HCT116 (cell line): ENCODE data around the gene ANTKMT. TPM values are rescaled to one million over a fixed set of nuclear protein-coding genes. Genes with fewer than 3 reads are reported as not detected.
"Not testable (repeated sequence)": the region's sequence is repeated elsewhere in the genome, so short reads cannot be mapped to it uniquely, and the experiment has no call there.

ENCODE experiments used
- ATAC-seq: fragments of 200-7000 bp; cut with Tn5 transposase; 2 replicates; pipeline ENCODE4 v1.9.1; 2020; ENCODE audit warnings: mild to moderate bottlenecking, moderate library complexity
- BruUV-seq: library from RNA; stranded (reverse); fragments of 400-500 nt; replicated peaks from 2 replicates; lab custom pipeline; 2021; lab: Mats Ljungman, UMichigan
- CTCF ChIA-PET: fragments of 300-600 bp; sonication (Branson Sonifier 250); formaldehyde crosslinking; loops from one replicate; lab custom pipeline; 2021; ENCODE audit warnings: antibody characterized with exemption; lab: Charles Lee
- POLR2A ChIA-PET: fragments of 300-600, 350-600 bp; sonication (Branson Sonifier 250); formaldehyde crosslinking; loops from one replicate; lab custom pipeline; 2021; ENCODE audit warnings: antibody characterized with exemption; lab: Charles Lee
- RAD21 ChIA-PET, 2 experiments: fragments of 300-600 bp; sonication (Branson Sonifier 250); formaldehyde crosslinking; loops; one replicate each; lab custom pipeline; 2023; ENCODE audit warnings: low total read pairs in 2 of 2; ENCODE audit not compliant: uncharacterized antibody in 2 of 2, unreplicated experiment in 2 of 2, low non-redundant PET in 1 of 2; lab: Charles Lee
- DNase-seq: peaks from one replicate; pipeline ENCODE4 v3.0.0-alpha.2; 2010; ENCODE audit warnings: low read depth, low spot score
- H2AFZ ChIP-seq: fragments of 200-600 bp; shearing (Covaris generic), sonication (generic); 2 replicates; pipeline ENCODE4 v1.6.1; 2017; ENCODE audit warnings: low read depth, mixed run types, mixed read lengths, antibody characterized with exemption, low read length; ENCODE audit not compliant: poor library complexity, severe bottlenecking
- H3K27ac ChIP-seq: 2 replicates; pipeline ENCODE4 v1.5.1; 2012; ENCODE audit warnings: low read depth, low read length
- H3K27me3 ChIP-seq: fragments of 200-600 bp; sonication (generic); 2 replicates; pipeline ENCODE4 v1.6.1; 2016; ENCODE audit warnings: mixed run types, low read length, mixed read lengths; ENCODE audit not compliant: insufficient read depth
- H3K36me3 ChIP-seq, 2 experiments: fragments of 200-500 bp in 1 of 2; fragments of 200-600 bp in 1 of 2; sonication (Bioruptor generic) in 1 of 2; sonication (generic) in 1 of 2; 2 replicates each; pipeline versions ENCODE4 v1.5.1 to v1.6.1; 2014 to 2016; ENCODE audit warnings: low read length in 2 of 2, inconsistent platforms in 1 of 2, mixed read lengths in 1 of 2, mixed run types in 1 of 2; ENCODE audit not compliant: insufficient read depth in 2 of 2, control insufficient read depth in 1 of 2
- H3K4me1 ChIP-seq, 2 experiments: fragments of 200-600 bp in 1 of 2; sonication (generic) in 1 of 2; 2 replicates each; pipeline versions ENCODE4 v1.5.1 to v1.6.1; 2012 to 2017; ENCODE audit warnings: low read length in 2 of 2, inconsistent platforms in 1 of 2, mild to moderate bottlenecking in 1 of 2, mixed read lengths in 1 of 2, mixed run types in 1 of 2, moderate library complexity in 1 of 2; ENCODE audit not compliant: insufficient read depth in 2 of 2, control insufficient read depth in 1 of 2
- H3K4me2 ChIP-seq: fragments of 200-600 bp; sonication (generic); 2 replicates; pipeline ENCODE4 v1.6.1; 2017; ENCODE audit warnings: mixed run types, low read length, mixed read lengths
- H3K4me3 ChIP-seq, 2 experiments: fragments of 200-600 bp in 1 of 2; sonication (generic) in 1 of 2; replicated peaks in 1 of 2; 2 replicates each; pipeline ENCODE4 v1.5.1; 2011 to 2016; ENCODE audit warnings: low read length in 2 of 2, control low read depth in 1 of 2, low read depth in 1 of 2, mild to moderate bottlenecking in 1 of 2, mixed read lengths in 1 of 2, mixed run types in 1 of 2
- H3K79me2 ChIP-seq: fragments of 200-600 bp; sonication (generic); 2 replicates; pipeline ENCODE4 v1.6.1; 2017; ENCODE audit warnings: mild to moderate bottlenecking, mixed run types, low read length, moderate library complexity, mixed read lengths; ENCODE audit not compliant: insufficient read depth
- H3K9ac ChIP-seq: fragments of 200-600 bp; sonication (generic); 2 replicates; pipeline ENCODE4 v1.6.1; 2016; ENCODE audit warnings: low read length, mixed read lengths
- H3K9me2 ChIP-seq: fragments of 200-600 bp; sonication (generic), shearing (Covaris generic); 2 replicates; pipeline ENCODE4 v1.6.1; 2017; ENCODE audit warnings: mixed run types, mild to moderate bottlenecking, moderate library complexity; ENCODE audit not compliant: insufficient read depth
- H3K9me3 ChIP-seq, 2 experiments: fragments of 200-500 bp in 1 of 2; fragments of 200-600 bp in 1 of 2; sonication (Bioruptor generic) in 1 of 2; sonication (generic) in 1 of 2; 2 replicates each; pipeline ENCODE4 v1.6.1; 2014 to 2017; ENCODE audit warnings: low read length in 2 of 2, mixed read lengths in 2 of 2, inconsistent platforms in 1 of 2, low read depth in 1 of 2, mild to moderate bottlenecking in 1 of 2, mixed run types in 1 of 2, moderate library complexity in 1 of 2; ENCODE audit not compliant: control insufficient read depth in 1 of 2, insufficient read depth in 1 of 2
- H4K20me1 ChIP-seq: fragments of 200-600 bp; sonication (generic), shearing (Covaris generic); 2 replicates; pipeline ENCODE4 v1.6.1; 2017; ENCODE audit warnings: mixed run types, mild to moderate bottlenecking, moderate library complexity; ENCODE audit not compliant: insufficient read depth
- EZH2phosphoT487 ChIP-seq: fragments of 200-600 bp; IDR thresholded peaks from 2 replicates; pipeline ENCODE4 v1.6.1; 2018; ENCODE audit warnings: antibody characterized with exemption, borderline replicate concordance
- POLR2AphosphoS5 ChIP-seq: IDR thresholded peaks from 2 replicates; pipeline ENCODE4 v1.6.1; 2011; ENCODE audit warnings: mild to moderate bottlenecking, low read depth, low read length, moderate library complexity
- RAD21 ChIP-seq: IDR thresholded peaks from 2 replicates; pipeline ENCODE4 v1.6.1; 2012; ENCODE audit warnings: low read depth, mild to moderate bottlenecking
- REST ChIP-seq: IDR thresholded peaks from 2 replicates; pipeline ENCODE4 v1.6.1; 2012; ENCODE audit warnings: low read depth
- SP1 ChIP-seq: IDR thresholded peaks from 2 replicates; pipeline ENCODE4 v1.6.1; 2012; ENCODE audit warnings: low read depth
- ZNF274 ChIP-seq: fragments of 200-500 bp; sonication (Bioruptor generic); IDR thresholded peaks from 2 replicates; pipeline ENCODE4 v1.6.1; 2014; ENCODE audit warnings: mild to moderate bottlenecking, low read depth, low read length, inconsistent platforms
- intact Hi-C: fragments of 100-400 bp; cut with micrococcal nuclease; formaldehyde crosslinking; loops from 2 replicates; pipeline ENCODE4 v1.10.0; 2022
- total RNA-seq: library from RNA; stranded (reverse); gene quantifications from one replicate; pipeline ENCODE4 v1.2.1, GENCODE V29; 2021; ENCODE audit not compliant: unreplicated experiment
- TF ChIP-seq, protein P1 (sequence below): IDR thresholded peaks from 2 replicates; pipeline ENCODE4 v1.6.1; 2011; ENCODE audit warnings: mild to moderate bottlenecking, low read length, moderate library complexity; ENCODE audit not compliant: insufficient replicate concordance; ENCODE audit errors: extremely low read depth
- TF ChIP-seq, protein P2 (sequence below): IDR thresholded peaks from 2 replicates; pipeline ENCODE4 v1.6.1; 2012

The ANTKMT gene
- total RNA-seq, 1 experiment from 2014 or later, result 65.4 TPM

GRCh38 chr16:740764-741505 lies 20.0 kb downstream of the ANTKMT start, which contains the start of gene CIAO3 (continued):
- no peak for TF ChIP-seq REST

DNA sequence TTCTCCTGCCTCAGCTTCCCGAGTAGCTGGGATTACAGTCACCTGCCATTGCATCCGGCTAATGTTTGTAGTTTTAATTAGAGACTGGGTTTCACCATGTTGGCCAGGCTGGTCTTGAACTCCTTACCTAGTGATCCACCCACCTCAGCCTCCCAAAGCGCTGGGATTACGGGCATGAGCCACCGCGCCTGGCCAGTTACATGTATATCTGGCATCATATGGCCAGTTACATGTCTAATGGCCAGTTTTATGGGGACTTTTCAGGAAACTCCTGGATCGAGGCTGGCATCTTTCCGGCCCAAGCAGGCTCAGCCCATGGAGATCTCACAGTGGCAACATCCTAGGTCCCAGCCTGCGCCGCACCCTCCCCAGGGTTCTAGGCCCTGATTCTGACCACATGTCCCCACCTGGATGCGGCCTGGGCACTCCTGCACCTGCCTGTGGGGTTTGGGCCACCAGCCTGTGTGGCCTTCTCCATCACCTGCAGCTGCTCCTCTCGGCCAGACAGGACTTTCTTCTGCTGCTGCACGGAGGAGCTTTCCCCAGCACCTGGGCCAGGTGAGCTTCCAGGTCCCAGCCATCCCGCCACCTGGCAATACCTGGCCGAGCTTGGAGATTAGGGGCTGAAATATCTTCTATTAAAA lies 21.2 kb downstream of the ANTKMT start:
- Histone ChIP-seq H3K27ac (0 out of 2 replicates have a peak overlapping the region, but pooled peaks have one; percentile 4), H3K27me3 (no peaks in the 10 kb centered on the region), H3K9ac (peak overlapping the region; percentile 21; the same call in 1 of the 2 replicates), H3K4me2 (peak overlapping the region; percentile 35; the same call in 1 of the 2 replicates), H3K4me3 (no peak overlapping the region), H3K9me3 (no peaks in the 10 kb centered on the region), H3K9me2 (no peaks in the 10 kb centered on the region), H2AFZ (no peak overlapping the region), H4K20me1 (no peaks in the 10 kb centered on the region), H3K36me3 (peaks cover 0 to 4% of the 10 kb centered on the region in 2 experiments; a peak in 2 of 4 replicates), H3K4me1 (peaks cover 8 to 28% of the 10 kb centered on the region in 2 experiments), H3K79me2 (peaks cover 12% of the 10 kb centered on the region; the same call in 1 of the 2 replicates)
- ATAC-seq (no peak), DNase-seq (no peak)
- TF ChIP-seq, protein P1, sequence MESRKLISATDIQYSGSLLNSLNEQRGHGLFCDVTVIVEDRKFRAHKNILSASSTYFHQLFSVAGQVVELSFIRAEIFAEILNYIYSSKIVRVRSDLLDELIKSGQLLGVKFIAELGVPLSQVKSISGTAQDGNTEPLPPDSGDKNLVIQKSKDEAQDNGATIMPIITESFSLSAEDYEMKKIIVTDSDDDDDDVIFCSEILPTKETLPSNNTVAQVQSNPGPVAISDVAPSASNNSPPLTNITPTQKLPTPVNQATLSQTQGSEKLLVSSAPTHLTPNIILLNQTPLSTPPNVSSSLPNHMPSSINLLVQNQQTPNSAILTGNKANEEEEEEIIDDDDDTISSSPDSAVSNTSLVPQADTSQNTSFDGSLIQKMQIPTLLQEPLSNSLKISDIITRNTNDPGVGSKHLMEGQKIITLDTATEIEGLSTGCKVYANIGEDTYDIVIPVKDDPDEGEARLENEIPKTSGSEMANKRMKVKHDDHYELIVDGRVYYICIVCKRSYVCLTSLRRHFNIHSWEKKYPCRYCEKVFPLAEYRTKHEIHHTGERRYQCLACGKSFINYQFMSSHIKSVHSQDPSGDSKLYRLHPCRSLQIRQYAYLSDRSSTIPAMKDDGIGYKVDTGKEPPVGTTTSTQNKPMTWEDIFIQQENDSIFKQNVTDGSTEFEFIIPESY, result no peak
- no peak for TF ChIP-seq ZNF274
- no peak for TF ChIP-seq POLR2AphosphoS5
- no peak for TF ChIP-seq SP1
- no peak for TF ChIP-seq RAD21
- no peak for TF ChIP-seq EZH2phosphoT487
- TF ChIP-seq, protein P2, sequence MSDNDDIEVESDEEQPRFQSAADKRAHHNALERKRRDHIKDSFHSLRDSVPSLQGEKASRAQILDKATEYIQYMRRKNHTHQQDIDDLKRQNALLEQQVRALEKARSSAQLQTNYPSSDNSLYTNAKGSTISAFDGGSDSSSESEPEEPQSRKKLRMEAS, result no peak
- POLR2A ChIA-PET, result interaction anchor here (1.3 kb wide), 1 partner anchor 22 kb away, joined by 5 read pairs; no protein-coding TSS in a partner anchor
- RAD21 ChIA-PET, result interaction anchor here in 1 of 2 experiments (1.3 kb wide), 1 partner anchor 19 kb away, joined by 3 read pairs; no protein-coding TSS in a partner anchor
- no TSS peak for BruUV-seq
- intact Hi-C loops, result no loop called here
- CTCF ChIA-PET, result interaction anchor here (2.2 kb wide), 1 partner anchor 43 kb away, joined by 5 read pairs; no protein-coding TSS in a partner anchor

DNA sequence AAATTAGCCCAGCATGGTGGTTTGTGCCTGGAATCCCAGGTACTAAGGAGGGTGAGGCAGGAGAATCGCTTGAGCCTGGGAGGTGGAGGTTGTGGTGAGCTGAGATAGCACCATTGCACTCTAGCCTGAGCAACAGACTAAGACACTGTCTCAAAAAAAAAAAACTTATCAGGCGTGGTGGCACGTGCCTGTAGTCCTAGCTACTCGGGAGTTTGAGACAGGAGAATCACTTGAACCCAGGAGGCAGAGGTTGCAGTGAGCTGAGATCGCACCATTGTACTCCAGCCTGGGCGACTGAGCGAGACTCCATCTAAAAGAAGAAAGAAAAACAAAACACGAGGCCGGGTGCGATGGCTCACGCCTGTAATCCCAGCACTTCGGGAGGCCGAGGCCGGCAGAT lies 21.9 kb downstream of the ANTKMT start:
- H3K4me3 ChIP-seq, H3K9me2 ChIP-seq, H3K9ac ChIP-seq, intact Hi-C loops, H3K36me3 ChIP-seq, H3K27ac ChIP-seq, ATAC-seq, H4K20me1 ChIP-seq, BruUV-seq, H3K27me3 ChIP-seq, H3K9me3 ChIP-seq, DNase-seq, H2AFZ ChIP-seq, H3K4me2 ChIP-seq: not testable (repeated sequence)
- ChIA-PET POLR2A (interaction anchor here (1.5 kb wide), 1 partner anchor 18 kb away, joined by 3 read pairs; the partner anchor contains the start of gene MSLN), CTCF (interaction anchor here (0.6 to 2.2 kb wide), 3 partner anchors 31 to 360 kb away, joined by 3 to 5 read pairs (median 3); no protein-coding TSS in a partner anchor), RAD21 (interaction anchor here in 1 of 2 experiments (1.3 kb wide), 1 partner anchor 18 kb away, joined by 3 read pairs; no protein-coding TSS in a partner anchor)
- Histone ChIP-seq H3K4me1 (peaks cover 8 to 28% of the 10 kb centered on the region in 2 experiments), H3K79me2 (peaks cover 12% of the 10 kb centered on the region; the same call in 1 of the 2 replicates)
